Measurements from ENCODE around the gene COX17.

DNA sequence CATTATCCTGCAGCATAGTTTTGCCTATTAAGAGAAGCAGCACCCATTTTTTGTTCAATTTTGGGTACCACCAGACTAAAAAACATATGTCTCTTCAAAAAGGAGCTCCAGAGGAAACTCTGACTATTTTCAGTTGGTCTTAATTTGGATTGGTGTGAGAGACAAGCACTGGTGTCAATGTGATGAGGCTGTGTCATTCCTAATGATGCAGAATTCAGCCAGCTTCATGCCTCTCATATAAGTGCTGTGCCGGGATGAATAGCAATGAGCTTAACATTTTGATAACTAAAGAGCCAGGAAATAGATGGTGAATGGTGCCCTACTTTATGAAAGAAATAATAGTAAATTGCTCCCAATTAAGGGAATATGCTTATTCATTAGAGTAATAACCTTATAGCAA lies 32.7 kb downstream of the COX17 start:
- no peak for TF ChIP-seq REST (IDR thresholded peaks at IDR 0.05)
- TF ChIP-seq JUN (IDR thresholded peaks at IDR 0.05): no peak
- TF ChIP-seq, protein P1, sequence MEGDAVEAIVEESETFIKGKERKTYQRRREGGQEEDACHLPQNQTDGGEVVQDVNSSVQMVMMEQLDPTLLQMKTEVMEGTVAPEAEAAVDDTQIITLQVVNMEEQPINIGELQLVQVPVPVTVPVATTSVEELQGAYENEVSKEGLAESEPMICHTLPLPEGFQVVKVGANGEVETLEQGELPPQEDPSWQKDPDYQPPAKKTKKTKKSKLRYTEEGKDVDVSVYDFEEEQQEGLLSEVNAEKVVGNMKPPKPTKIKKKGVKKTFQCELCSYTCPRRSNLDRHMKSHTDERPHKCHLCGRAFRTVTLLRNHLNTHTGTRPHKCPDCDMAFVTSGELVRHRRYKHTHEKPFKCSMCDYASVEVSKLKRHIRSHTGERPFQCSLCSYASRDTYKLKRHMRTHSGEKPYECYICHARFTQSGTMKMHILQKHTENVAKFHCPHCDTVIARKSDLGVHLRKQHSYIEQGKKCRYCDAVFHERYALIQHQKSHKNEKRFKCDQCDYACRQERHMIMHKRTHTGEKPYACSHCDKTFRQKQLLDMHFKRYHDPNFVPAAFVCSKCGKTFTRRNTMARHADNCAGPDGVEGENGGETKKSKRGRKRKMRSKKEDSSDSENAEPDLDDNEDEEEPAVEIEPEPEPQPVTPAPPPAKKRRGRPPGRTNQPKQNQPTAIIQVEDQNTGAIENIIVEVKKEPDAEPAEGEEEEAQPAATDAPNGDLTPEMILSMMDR (IDR thresholded peaks at IDR 0.05): no peak
- TF ChIP-seq CEBPB (IDR thresholded peaks at IDR 0.05): no peak
- TF ChIP-seq, protein P2, sequence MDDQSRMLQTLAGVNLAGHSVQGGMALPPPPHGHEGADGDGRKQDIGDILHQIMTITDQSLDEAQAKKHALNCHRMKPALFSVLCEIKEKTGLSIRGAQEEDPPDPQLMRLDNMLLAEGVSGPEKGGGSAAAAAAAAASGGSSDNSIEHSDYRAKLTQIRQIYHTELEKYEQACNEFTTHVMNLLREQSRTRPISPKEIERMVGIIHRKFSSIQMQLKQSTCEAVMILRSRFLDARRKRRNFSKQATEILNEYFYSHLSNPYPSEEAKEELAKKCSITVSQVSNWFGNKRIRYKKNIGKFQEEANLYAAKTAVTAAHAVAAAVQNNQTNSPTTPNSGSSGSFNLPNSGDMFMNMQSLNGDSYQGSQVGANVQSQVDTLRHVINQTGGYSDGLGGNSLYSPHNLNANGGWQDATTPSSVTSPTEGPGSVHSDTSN (IDR thresholded peaks at IDR 0.05): no peak
- no peak for TF ChIP-seq PHF8 (IDR thresholded peaks at IDR 0.05; ENCODE audit: borderline replicate concordance, low read depth)
- TF ChIP-seq HOXB5 (CRISPR knock-in tag; IDR thresholded peaks at IDR 0.05): no peak
- no peak for TF ChIP-seq MYC (IDR thresholded peaks at IDR 0.05; ENCODE audit: borderline replicate concordance, low read length)
- no peak for TF ChIP-seq CBX2 (IDR thresholded peaks at IDR 0.05; ENCODE audit: borderline replicate concordance, low read depth)
- TF ChIP-seq, protein P3, sequence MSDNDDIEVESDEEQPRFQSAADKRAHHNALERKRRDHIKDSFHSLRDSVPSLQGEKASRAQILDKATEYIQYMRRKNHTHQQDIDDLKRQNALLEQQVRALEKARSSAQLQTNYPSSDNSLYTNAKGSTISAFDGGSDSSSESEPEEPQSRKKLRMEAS (IDR thresholded peaks at IDR 0.05): no peak
